ENCODE results near the gene CCND1.

- TF ChIP-seq REST (IDR thresholded peaks at IDR 0.05; ENCODE audit: insufficient read depth in 1 of 2, low read depth in 2 of 2, low read length in 2 of 2), result no peak
- TF ChIP-seq SIN3A (IDR thresholded peaks at IDR 0.05; ENCODE audit: borderline replicate concordance, insufficient read depth, low read length), result no peak
- no peak for TF ChIP-seq POLR2AphosphoS5 (IDR thresholded peaks at IDR 0.05; ENCODE audit: low read depth, low read length)
- TF ChIP-seq TAF1 (IDR thresholded peaks at IDR 0.05; ENCODE audit: borderline replicate concordance, insufficient read depth, low read length), result no peak
- TF ChIP-seq FOXP2 (optimal IDR thresholded peaks at IDR 0.05; ENCODE audit: borderline replicate concordance, extremely low read depth, extremely low read length, insufficient read depth), result no peak
Observed at GRCh38 chr11:69641681-69642548, 959 bp downstream of the CCND1 start.

Data from PFSK-1 (cell line).